Subcutaneous abdominal adipose tissue (tissue), 5 donors: ENCODE results near the gene PPP2R2D.

Experiments used
- H3K27ac ChIP-seq: one replicate; pipeline ENCODE4 v1.7.0; 2013; ENCODE audit warnings: low read depth, mild to moderate bottlenecking, inconsistent platforms, low read length, moderate library complexity
- H3K27me3 ChIP-seq, 5 donors: one replicate each; pipeline ENCODE4 v1.7.0; 2013; ENCODE audit warnings: low read length in 5 of 5, inconsistent platforms in 1 of 5; ENCODE audit not compliant: control insufficient read depth in 5 of 5, insufficient read depth in 4 of 5
- H3K36me3 ChIP-seq, 5 donors: one replicate each; pipeline ENCODE4 v1.7.0; 2013; ENCODE audit warnings: low read length in 5 of 5; ENCODE audit not compliant: control insufficient read depth in 5 of 5, insufficient read depth in 5 of 5
- H3K4me1 ChIP-seq, 5 donors: one replicate each; pipeline ENCODE4 v1.7.0; 2013; ENCODE audit warnings: low read length in 5 of 5, mild to moderate bottlenecking in 3 of 5, moderate library complexity in 1 of 5; ENCODE audit not compliant: control insufficient read depth in 5 of 5, insufficient read depth in 5 of 5
- H3K4me3 ChIP-seq, 5 donors: one replicate each; pipeline ENCODE4 v1.7.0; 2013; ENCODE audit warnings: low read length in 5 of 5, low read depth in 1 of 5
- H3K9ac ChIP-seq, 5 donors: one replicate each; pipeline ENCODE4 v1.7.0; 2013; ENCODE audit warnings: low read length in 5 of 5, mild to moderate bottlenecking in 4 of 5, moderate library complexity in 3 of 5
- H3K9me3 ChIP-seq, 5 donors: one replicate each; pipeline ENCODE4 v1.7.0; 2013; ENCODE audit warnings: low read length in 5 of 5; ENCODE audit not compliant: control insufficient read depth in 5 of 5
- donor health status: healthy.
- donor health status: healthy.
- donor health status: healthy.
- donor health status: healthy.
- donor health status: healthy.

The PPP2R2D gene

DNA sequence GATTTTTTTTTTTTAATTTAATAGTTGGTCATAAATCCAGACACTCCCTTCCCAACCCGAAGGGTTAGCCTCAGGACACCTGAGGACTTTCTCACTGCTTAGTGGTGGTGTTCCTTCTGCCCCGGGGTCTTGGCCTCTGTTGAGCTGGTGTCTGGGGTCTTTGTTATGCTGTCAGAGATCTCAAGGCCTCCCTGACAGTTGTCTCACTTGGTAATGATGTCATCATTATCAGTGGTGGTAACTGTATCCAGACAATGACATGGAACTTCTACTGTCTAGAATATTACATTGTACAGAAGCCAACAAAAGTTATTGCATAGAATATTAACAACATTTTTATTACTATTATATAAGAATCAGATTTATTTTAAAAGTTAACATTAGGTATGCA, 32.9 kb downstream of the PPP2R2D start:
- peaks cover 0 to 31% (median 16%) of the 10 kb centered on the region in 5 donors for H3K4me1 ChIP-seq
- no peak overlapping the region for H3K4me3 ChIP-seq
- no peaks in the 10 kb centered on the region for H3K9me3 ChIP-seq
- H3K36me3 ChIP-seq = peaks cover 0 to 37% (median 26%) of the 10 kb centered on the region in 5 donors
- no peaks in the 10 kb centered on the region for H3K27me3 ChIP-seq
- no peak overlapping the region for H3K27ac ChIP-seq
- no peak overlapping the region for H3K9ac ChIP-seq

DNA sequence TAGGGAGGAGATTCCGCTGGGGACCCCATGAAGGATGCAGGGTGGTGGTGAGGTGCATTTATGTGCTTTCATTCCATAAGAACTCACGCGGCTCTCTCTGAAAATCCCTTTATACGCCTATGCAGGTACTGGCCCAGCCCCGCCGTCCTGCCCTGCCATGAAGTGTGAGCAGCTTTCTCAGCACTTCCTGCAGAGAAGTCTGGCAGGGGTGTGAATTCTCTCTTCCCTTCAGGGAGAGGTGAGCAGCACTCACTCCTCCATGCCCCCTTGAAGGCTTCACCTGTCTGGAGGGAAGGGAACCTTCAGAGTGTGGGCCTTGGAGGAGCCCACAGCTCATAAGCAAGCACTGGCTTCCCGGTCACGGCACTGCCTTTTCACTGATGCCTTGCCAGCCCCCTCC, 34.0 kb downstream of the PPP2R2D start:
- H3K4me3 ChIP-seq = no peak overlapping the region
- peaks cover 0 to 36% (median 27%) of the 10 kb centered on the region in 5 donors for H3K36me3 ChIP-seq
- H3K4me1 ChIP-seq = peaks cover 0 to 21% (median 8%) of the 10 kb centered on the region in 5 donors
- no peak overlapping the region for H3K27ac ChIP-seq
- H3K9me3 ChIP-seq = no peaks in the 10 kb centered on the region
- no peak overlapping the region for H3K9ac ChIP-seq
- H3K27me3 ChIP-seq = no peaks in the 10 kb centered on the region

DNA sequence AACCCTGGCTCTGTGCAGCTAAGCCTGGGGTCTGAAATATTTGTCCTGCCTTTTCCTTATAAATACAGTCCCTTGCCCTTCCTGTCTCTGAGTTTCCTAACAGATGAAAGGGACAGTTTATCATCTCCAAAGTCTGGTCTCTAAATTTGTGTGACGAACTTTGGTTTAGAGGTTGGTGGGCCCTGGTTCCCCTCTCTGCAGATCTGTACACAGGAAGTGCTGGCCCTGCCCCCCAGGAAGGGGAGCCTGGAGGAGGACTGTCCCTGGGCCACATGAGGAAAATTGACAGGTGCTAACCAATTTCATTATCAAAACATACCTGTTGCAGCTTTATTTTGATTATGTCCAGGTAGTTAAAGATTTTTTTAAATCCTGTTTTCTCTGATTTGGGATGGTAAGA, 34.5 kb downstream of the PPP2R2D start:
- Histone ChIP-seq H3K27me3 (no peaks in the 10 kb centered on the region), H3K9ac (no peak overlapping the region), H3K9me3 (no peaks in the 10 kb centered on the region), H3K4me1 (peaks cover 0 to 17% (median 8%) of the 10 kb centered on the region in 5 donors), H3K27ac (no peak overlapping the region), H3K36me3 (peaks cover 0 to 38% (median 29%) of the 10 kb centered on the region in 5 donors), H3K4me3 (no peak overlapping the region)

DNA sequence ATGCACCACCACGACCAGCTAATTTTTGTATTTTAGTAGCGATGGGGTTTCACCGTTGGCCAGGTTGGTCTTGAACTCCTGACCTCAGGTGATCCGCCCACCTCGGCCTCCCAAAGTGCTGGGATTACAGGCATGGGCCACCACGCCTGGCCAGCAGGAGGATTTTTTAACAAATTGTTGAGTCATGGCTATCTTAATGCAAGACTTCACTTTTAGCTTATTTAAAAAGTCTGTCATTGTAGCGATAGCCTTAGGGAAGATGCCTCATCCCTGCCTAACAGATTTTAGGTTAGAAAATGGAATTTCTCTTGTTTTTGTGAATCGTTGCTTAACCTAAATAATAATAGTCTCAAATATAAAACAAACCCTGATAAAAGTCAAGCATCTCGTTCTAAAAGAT, 35.5 kb downstream of the PPP2R2D start:
- no peak overlapping the region for H3K4me3 ChIP-seq
- no peak overlapping the region for H3K27ac ChIP-seq
- no peaks in the 10 kb centered on the region for H3K9me3 ChIP-seq
- no peaks in the 10 kb centered on the region for H3K27me3 ChIP-seq
- no peak overlapping the region for H3K9ac ChIP-seq
- H3K36me3 ChIP-seq = peaks cover 0 to 48% (median 39%) of the 10 kb centered on the region in 5 donors
- peaks cover 0 to 8% (median 8%) of the 10 kb centered on the region in 5 donors for H3K4me1 ChIP-seq

DNA sequence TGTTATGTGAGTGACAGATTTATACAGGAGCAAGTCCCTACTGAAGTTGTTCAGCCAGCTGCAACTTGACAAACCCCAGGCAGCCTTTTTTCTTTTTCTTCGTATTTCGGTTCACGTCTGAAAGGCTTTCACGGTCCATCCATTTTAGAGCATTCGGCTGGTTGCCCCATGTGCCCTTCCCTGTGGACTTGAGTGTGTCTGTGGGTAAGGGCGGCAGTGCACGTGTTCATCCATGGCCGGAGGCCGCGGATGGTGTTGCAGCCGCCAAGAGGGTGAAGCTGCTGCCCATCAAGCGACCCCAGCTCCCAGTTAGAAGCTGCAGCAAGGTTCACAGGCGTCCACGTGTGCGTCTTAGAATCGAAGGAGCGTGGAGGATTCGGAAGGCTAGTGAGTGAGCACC, 35.9 kb downstream of the PPP2R2D start:
- peaks cover 0 to 52% (median 43%) of the 10 kb centered on the region in 5 donors for H3K36me3 ChIP-seq

DNA sequence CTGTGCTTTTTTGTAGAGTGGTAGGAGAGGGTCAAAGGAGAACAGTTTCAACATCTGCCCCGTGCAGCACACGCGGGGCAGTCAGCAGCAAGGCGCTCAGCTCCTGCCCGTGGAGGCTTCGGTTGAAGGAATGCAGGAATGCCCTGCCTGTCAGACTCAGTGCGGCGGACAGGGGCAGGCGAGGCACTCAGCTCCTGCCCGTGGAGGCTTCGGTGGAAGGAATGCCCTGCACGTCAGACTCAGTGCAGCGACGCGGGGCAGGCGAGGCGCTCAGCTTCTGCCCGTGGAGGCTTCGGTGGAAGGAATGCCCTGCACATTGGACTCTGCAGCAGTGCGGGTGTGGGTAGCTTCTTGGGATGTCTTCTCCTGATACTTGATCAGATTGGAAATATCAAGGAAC, 37.0 kb downstream of the PPP2R2D start:
- peaks cover 0 to 57% (median 49%) of the 10 kb centered on the region in 5 donors for H3K36me3 ChIP-seq

More for the DNA sequence above, 35.9 kb downstream of the PPP2R2D start:
- H3K9ac ChIP-seq = no peak overlapping the region
- H3K27me3 ChIP-seq = no peaks in the 10 kb centered on the region
- peaks cover 0 to 8% (median 7%) of the 10 kb centered on the region in 5 donors for H3K4me1 ChIP-seq
- H3K4me3 ChIP-seq = no peak overlapping the region
- no peaks in the 10 kb centered on the region for H3K9me3 ChIP-seq
- H3K27ac ChIP-seq = no peak overlapping the region

DNA sequence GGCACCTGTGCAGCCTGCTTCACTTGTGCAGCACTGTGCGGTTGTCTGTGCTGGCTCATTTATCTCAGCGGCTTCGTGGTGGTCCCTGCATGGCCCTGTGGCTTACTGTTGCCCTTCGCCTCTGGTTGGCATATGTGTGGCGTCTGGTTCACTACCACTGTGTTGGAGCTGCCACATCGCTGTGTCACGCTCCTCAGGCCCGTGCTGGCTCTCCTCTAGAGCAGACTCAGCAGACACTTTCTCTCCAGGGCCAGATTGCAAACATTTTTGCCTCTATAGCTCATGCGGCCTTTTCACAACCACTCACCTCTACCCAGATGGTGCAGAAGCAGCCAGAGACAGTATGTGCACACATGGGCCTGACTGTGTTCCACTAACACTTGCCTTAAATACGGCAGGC, 37.9 kb downstream of the PPP2R2D start:
- peaks cover 0 to 62% (median 49%) of the 10 kb centered on the region in 5 donors for H3K36me3 ChIP-seq
- H3K9ac ChIP-seq = no peak overlapping the region
- no peaks in the 10 kb centered on the region for H3K27me3 ChIP-seq
- no peak overlapping the region for H3K4me3 ChIP-seq
- H3K27ac ChIP-seq = no peak overlapping the region
- H3K4me1 ChIP-seq = peaks cover 0 to 6% (median 4%) of the 10 kb centered on the region in 5 donors
- no peaks in the 10 kb centered on the region for H3K9me3 ChIP-seq

More for the DNA sequence above, 37.0 kb downstream of the PPP2R2D start:
- Histone ChIP-seq H3K4me3 (no peak overlapping the region), H3K27ac (no peak overlapping the region), H3K9ac (no peak overlapping the region), H3K4me1 (peaks cover 0 to 8% (median 7%) of the 10 kb centered on the region in 5 donors), H3K9me3 (no peaks in the 10 kb centered on the region), H3K27me3 (no peaks in the 10 kb centered on the region)

DNA sequence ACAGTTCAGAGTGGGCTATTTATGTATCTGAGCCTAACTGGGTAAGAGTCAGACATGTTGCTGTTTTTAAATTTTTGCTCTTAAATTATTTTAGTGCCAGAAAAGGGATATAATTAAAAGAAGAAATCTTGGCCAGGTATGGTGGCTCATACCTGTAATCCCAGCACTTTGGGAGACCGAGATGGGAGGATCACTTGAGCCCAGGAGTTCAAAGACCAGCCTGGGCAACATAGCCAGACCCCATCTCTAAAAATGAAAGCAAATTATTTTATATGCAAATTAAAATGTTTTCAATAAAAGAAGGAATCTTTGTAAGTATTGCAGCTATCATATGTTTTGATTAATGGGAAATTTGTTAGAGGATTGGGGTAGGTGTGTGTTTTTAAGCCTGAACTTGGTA, 41.6 kb downstream of the PPP2R2D start:
- H3K4me3 ChIP-seq = no peak overlapping the region
- H3K36me3 ChIP-seq = peaks cover 5 to 77% (median 62%) of the 10 kb centered on the region in 5 donors
- H3K4me1 ChIP-seq = peaks cover 0 to 7% (median 0%) of the 10 kb centered on the region in 5 donors
- H3K9ac ChIP-seq = no peak overlapping the region
- H3K27me3 ChIP-seq = no peaks in the 10 kb centered on the region
- H3K27ac ChIP-seq = no peak overlapping the region
- no peaks in the 10 kb centered on the region for H3K9me3 ChIP-seq

DNA sequence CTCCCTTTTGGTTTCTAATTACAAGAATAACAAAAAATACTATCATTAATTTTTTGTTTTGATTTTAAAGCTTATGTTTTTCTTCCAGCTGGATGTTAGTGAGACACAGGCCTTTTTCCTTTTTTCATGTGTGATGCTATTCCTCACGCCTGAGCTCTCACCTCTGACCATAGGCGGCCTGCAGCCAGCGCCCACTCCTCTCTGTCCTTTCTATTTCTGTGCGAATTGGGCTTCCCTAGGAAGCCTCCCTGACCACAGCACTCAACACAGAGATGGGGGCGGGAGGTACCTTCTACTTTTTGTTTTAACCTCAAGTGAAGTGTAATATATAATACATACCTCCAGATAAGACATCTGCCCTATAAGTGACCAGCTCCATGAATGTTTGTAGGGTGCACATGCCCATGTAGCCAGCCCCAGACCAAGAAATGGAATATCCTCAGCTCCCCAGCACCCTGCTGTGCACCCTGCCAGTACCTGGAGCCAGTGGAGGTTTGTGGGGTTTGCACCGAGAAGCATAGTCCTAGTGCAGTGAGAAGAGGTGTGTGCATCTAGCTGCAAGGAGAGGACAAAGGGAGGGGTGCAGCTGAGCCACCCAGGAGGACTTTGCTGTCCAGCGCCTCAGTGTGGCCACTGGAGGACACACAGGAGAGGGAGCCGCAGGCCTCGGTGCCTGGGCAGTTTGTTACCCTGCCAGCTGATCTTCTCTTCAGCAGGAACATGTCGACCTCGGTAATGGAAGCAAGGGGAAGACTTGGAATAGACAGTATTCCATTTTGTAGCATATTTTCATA, 42.4 kb downstream of the PPP2R2D start:
- Histone ChIP-seq H3K36me3 (peaks cover 5 to 79% (median 62%) of the 10 kb centered on the region in 5 donors), H3K27ac (no peak overlapping the region), H3K9me3 (no peaks in the 10 kb centered on the region), H3K27me3 (no peaks in the 10 kb centered on the region), H3K4me1 (peaks cover 0 to 6% (median 4%) of the 10 kb centered on the region in 5 donors), H3K9ac (no peak overlapping the region), H3K4me3 (no peak overlapping the region)

DNA sequence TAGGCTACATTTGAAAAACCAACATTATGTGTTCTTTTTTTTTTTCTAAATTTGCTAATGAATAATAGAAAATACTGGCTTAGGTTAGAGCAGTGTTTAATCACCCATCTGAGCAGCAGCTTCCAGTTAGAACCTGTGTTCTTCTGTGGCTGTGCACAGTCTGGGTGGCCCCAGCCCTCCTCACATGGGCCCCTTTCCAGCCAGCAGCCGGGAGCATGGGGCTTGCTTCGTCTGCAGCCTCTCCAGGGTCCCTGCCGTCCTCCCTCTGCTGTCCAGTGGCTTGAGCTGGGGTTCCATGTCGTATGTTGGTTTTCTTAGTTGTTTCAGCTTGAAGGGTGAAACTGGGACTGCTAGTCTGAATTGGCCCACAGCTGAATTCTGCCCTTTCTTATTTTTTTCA, 43.6 kb downstream of the PPP2R2D start:
- H3K27me3 ChIP-seq = no peaks in the 10 kb centered on the region
- H3K36me3 ChIP-seq = peaks cover 5 to 84% (median 68%) of the 10 kb centered on the region in 5 donors
- H3K9ac ChIP-seq = no peak overlapping the region
- H3K4me3 ChIP-seq = no peak overlapping the region
- no peaks in the 10 kb centered on the region for H3K9me3 ChIP-seq
- H3K4me1 ChIP-seq = peaks cover 0 to 6% (median 3%) of the 10 kb centered on the region in 5 donors
- H3K27ac ChIP-seq = no peak overlapping the region
